HG02885 (cell line): ENCODE measurements around the gene GLP1R.
"Not testable (repeated sequence)": the region's sequence is repeated elsewhere in the genome, so short reads cannot be mapped to it uniquely, and the experiment has no call there.

Source experiments
- ATAC-seq: cut with Tn5 transposase; IDR thresholded peaks from one replicate; pipeline ENCODE4 v1.9.1; 2021; ENCODE audit warnings: mild to moderate bottlenecking; ENCODE audit not compliant: unreplicated experiment, poor library complexity

The GLP1R gene

DNA sequence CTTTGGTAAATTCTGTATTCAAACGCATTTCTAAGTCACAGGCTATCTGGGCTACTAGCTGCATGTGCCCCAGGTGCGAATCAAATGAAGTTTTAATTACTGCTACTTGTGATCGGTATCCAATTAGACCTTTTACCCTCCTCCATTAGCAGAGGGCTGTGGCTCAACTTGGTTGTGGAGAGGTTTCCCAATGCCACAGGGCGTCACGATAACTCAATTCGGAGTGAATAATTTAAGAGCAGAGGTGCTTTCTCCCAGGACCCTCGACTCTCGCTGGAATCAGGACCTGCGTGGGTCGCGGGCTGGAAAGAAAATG, 65.8 kb downstream of the GLP1R start:
- peak; percentile 10 for ATAC-seq

DNA sequence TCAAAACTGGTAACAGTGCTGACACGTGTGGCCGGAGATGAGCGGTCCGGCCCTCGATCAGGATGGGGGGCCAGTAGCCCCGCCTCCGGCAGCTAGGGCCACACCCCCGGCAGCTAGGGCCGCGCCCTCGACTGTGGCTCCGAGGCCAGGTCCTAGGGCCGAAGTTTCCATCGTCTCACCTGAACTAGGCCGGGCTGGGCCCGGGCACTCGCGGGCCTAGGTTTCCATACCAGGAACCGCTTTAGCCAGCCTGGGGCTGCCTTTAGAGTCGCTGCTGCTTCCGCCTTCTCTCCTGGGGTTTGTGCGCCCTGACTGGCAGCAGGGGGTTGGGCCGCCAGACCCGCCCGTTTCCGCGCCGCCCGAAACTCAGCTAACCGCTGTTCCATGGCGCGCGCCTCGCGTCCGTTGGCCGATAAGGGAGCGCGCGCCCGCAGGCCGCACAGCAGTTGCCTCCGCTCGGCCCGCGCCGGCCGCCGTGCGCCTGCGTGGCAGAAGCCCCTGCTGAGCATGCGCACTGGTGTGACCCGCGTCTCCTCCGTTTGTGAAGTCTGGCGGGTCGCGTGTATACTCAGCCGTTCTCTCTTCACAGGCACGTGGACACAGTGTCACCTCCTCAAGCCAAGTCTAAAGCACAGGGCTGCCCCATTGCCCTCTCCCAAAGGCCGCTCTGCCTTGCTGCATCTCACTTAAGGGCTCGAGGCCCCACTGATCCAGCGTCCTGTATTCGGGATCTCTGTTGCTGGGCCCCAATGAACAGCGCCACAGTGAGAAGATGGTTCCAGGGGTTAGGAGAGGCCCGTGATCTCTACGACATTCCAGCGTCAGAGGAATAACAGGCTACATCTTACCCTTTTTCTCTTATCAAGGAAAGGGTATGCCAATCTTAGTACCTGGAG, 66.4 kb downstream of the GLP1R start, which contains the start of gene SAYSD1:
SAYSD1 (minus strand) TSS at position 483 of the 896 bp plus-strand sequence; CDS start at position 386, 97 bp downstream.
- peak; percentile 91 for ATAC-seq

DNA sequence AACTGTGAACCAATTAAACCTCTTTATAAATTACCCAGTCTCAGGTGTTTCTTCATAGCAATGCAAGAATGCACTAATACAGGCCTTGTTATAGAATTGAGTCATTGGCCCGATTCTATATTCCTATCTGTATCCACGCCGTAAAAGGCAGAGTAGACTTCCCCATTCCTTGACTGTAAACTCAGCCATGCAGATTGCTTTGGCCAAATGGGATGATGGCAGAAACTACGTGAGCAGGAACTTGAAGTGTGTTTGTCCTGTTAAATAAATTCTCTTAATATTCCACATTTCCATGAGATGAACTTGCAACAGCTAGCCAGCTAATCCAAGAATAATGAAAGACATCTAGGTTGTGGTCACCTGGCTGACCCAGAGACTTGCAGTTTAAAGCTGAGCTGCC, 70.3 kb downstream of the GLP1R start:
- no peak for ATAC-seq

DNA sequence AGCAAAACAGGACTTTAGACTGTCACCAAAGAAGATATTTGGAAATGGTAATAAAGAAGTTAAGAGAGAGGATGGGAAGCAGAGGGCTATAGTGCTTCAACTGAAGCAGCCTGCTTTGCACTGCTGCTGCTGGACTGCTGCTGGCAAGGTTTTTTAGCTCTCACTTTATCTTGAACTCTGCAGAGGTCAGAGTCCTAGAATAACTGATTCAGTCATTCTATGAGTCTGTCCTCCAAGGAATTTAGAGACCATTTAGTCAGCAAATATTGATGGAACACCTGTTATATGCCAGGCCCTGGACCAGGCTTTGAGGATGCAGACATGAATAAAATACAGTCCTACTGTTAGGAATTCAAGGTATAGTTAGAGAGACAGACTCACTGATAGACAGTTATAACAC, 75.5 kb downstream of the GLP1R start:
- no peak for ATAC-seq

DNA sequence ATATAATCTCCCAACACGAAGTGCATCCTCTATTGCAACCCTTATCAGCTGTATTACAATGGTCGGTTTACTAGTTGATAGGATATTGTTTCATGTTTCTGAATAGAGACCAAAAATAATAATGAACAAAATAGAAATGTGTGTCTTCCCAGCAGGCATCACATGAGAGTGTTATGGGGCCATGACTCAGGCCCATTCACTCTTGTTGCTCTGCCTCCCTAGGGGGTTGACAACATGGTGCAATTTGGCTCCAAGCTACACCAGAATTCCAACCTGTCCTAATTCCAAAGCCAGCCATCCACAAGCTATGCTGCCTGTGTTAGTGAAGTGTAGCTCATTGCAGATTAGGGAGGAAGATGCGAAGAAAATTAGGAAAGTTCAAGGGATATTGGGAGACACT, 79.5 kb downstream of the GLP1R start:
- no peak for ATAC-seq

DNA sequence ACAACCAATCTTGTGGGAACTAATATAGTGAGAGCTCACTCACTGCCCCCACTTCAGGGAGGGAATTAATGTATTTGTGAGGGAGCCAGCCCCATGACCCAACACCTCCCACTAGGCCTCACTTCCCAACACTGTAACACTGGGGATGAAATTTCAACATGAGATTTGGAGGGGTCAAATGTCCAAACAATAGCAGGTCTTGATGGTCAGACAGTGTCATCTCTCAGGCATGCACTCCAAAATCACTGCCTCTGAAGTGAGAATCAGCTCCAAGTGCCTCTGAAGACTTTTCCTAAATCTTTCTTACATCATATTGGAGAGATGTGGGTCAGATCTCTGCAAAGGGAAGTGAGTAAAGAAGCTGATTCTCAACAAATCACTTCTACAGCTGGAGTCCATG, 80.3 kb downstream of the GLP1R start:
- ATAC-seq, result no peak

DNA sequence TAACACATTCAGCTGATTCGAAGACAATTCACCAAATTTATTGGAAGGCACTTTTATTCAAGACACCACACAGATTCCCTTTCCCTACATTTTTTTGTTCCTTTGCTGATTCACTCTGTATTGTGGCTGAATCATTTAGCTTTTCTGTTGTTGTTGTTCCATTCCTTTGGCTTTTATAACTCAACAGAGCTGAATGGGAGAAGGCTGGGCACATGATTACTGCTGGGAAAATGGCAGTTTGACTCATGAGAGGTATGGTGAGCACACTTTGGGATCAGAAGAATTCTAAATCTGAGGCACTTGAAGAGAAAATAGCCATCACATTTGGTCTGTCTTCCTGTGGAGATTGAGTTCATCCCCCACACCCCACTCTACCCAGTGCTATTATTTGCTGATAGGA, 82.1 kb downstream of the GLP1R start:
- ATAC-seq, result no peak

DNA sequence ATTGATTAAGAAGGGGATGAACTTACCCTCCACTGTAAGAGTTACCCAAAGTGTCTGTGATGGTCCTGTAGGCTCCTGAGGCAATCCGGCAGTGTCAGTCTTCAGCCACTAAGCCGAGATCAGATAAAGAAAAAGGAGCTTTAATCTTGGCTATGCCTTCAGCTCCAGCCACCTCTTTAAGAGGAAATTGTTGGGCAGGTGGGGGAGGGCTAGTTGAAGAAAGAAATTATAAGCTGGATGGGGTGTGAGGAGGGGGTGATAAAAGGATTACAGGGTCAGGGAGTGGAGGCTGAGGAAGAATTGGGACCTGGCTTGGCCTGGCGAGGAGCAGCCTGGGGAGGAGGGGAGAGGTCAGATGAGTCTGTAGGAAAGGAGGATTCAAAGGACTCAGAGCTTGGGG, 86.2 kb downstream of the GLP1R start:
- not testable (repeated sequence) for ATAC-seq

DNA sequence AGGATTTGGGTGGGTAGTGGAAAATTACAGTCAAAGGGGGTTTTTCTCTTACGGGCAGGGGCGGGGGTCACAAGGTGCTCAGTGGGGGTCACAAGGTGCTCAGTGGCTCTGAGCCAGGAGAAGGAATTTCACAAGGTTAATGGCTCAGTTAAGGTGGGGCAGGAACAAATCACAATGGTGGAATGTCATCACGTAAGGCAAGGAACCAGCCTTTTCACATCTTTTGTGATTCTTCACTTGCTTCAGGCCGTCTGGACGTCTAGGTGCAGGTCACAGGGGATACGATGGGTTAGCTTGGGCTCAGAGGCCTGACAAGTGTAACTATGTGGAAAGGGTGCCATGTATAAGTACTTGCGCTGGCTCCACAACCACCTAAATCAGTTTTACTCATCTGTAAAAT, 87.6 kb downstream of the GLP1R start:
- ATAC-seq, result not testable (repeated sequence)

DNA sequence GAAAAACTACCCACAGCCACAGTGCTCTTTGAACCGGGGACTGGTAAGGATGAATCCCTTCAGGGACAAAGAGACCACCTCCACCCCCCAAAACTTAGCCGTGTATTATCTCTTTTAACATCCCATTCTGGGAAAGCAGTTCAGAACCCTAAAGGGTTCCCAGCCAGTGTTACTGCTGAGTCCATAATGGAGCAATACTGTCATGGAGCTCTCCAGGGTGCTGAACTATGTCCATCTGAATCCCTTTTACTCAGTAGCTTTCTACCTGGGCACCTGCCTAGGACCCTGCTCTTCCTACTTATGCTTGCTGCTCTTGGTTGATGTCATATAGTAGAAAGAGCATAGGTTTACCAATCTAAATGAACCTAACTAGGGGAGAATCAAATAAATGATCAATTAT, 88.7 kb downstream of the GLP1R start:
- ATAC-seq, result no peak
